Measurements from ENCODE around the gene ABCA1. TPM values are rescaled to one million over a fixed set of nuclear protein-coding genes. Genes with fewer than 3 reads are reported as not detected.

Gene ABCA1
- polyA plus RNA-seq, 1 experiment = 36.2 TPM

- peaks cover 10% of the 10 kb centered on the region for H3K36me3 ChIP-seq (ENCODE audit: control insufficient read depth, insufficient read depth, low read length)
- no peak for TF ChIP-seq CTCF (IDR thresholded peaks at IDR 0.05; ENCODE audit: insufficient read depth, low read depth, low read length)
- DNase-seq (ENCODE audit: low read depth) = no peak
- ChIA-PET POLR2A (no interaction called here), CTCF (no interaction called here)
- H3K27me3 ChIP-seq (ENCODE audit: control insufficient read depth, insufficient read depth, low read length) = no peaks in the 10 kb centered on the region
- no peak overlapping the region for H3K4me3 ChIP-seq (ENCODE audit: low read depth, low read length)
Measured at GRCh38 chr9:104842698-104843097, 85.3 kb downstream of the ABCA1 start.

GRCh38 chr9:104841601-104842141, 86.3 kb downstream of the ABCA1 start:
- DNase-seq (ENCODE audit: low read depth) = no peak
- Histone ChIP-seq H3K4me3 (ENCODE audit: low read depth, low read length) (no peak overlapping the region), H3K27me3 (ENCODE audit: control insufficient read depth, insufficient read depth, low read length) (no peaks in the 10 kb centered on the region), H3K36me3 (ENCODE audit: control insufficient read depth, insufficient read depth, low read length) (peaks cover 14% of the 10 kb centered on the region)
- no peak for TF ChIP-seq CTCF (IDR thresholded peaks at IDR 0.05; ENCODE audit: insufficient read depth, low read depth, low read length)
- ChIA-PET POLR2A (interaction anchor here (0.6 to 0.7 kb wide), 2 partner anchors 12 to 86 kb away, joined by 3 to 6 read pairs; no protein-coding TSS in a partner anchor), CTCF (interaction anchor here (0.8 to 1.0 kb wide), 2 partner anchors 15 to 22 kb away, joined by 3 read pairs; no protein-coding TSS in a partner anchor)

- ChIA-PET POLR2A (no interaction called here), CTCF (no interaction called here)
- H3K36me3 ChIP-seq (ENCODE audit: control insufficient read depth, insufficient read depth, low read length) = peaks cover 23% of the 10 kb centered on the region
- H3K27me3 ChIP-seq (ENCODE audit: control insufficient read depth, insufficient read depth, low read length) = no peaks in the 10 kb centered on the region
- no peak for TF ChIP-seq CTCF (IDR thresholded peaks at IDR 0.05; ENCODE audit: insufficient read depth, low read depth, low read length)
- DNase-seq (ENCODE audit: low read depth) = no peak
- H3K4me3 ChIP-seq (ENCODE audit: low read depth, low read length) = no peak overlapping the region
Measured at GRCh38 chr9:104838958-104839357, 89.0 kb downstream of the ABCA1 start.

GRCh38 chr9:104836767-104837166, 91.2 kb downstream of the ABCA1 start:
- H3K4me3 ChIP-seq (ENCODE audit: low read depth, low read length) = no peak overlapping the region
- ChIA-PET CTCF (interaction anchor here (1.1 to 1.6 kb wide), 2 partner anchors 26 to 90 kb away, joined by 4 read pairs; no protein-coding TSS in a partner anchor), POLR2A (no interaction called here)
- peaks cover 26% of the 10 kb centered on the region for H3K36me3 ChIP-seq (ENCODE audit: control insufficient read depth, insufficient read depth, low read length)
- no peak for DNase-seq (ENCODE audit: low read depth)
- no peaks in the 10 kb centered on the region for H3K27me3 ChIP-seq (ENCODE audit: control insufficient read depth, insufficient read depth, low read length)
- no peak for TF ChIP-seq CTCF (IDR thresholded peaks at IDR 0.05; ENCODE audit: insufficient read depth, low read depth, low read length)

- Histone ChIP-seq H3K27me3 (ENCODE audit: control insufficient read depth, insufficient read depth, low read length) (no peaks in the 10 kb centered on the region), H3K36me3 (ENCODE audit: control insufficient read depth, insufficient read depth, low read length) (peaks cover 29% of the 10 kb centered on the region), H3K4me3 (ENCODE audit: low read depth, low read length) (no peak overlapping the region)
- ChIA-PET POLR2A (no interaction called here), CTCF (no interaction called here)
- no peak for TF ChIP-seq CTCF (IDR thresholded peaks at IDR 0.05; ENCODE audit: insufficient read depth, low read depth, low read length)
- no peak for DNase-seq (ENCODE audit: low read depth)
Measured at GRCh38 chr9:104836235-104836634, 91.7 kb downstream of the ABCA1 start.

Data from BJ (cell line).